ENCODE measurements around the gene AK5.

The AK5 gene

DNA sequence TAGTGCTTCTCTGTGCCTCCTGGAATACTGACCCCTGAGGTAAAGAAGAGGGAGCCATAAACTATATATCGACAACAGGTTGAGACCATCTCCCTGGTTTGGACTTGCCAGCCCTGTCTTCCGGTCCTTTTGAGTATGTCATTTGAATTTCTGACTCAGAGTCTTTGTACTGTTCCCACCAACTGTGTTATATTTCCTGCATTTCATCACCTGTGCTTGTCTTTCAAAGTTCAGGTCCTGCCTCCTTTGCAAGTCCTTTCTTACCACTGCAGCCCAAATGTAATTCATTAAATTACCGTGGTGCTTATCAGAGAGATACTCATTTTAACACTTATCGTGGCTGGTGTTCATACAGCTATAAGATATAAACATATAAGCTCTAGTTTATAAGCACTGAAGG lies 10.7 kb downstream of the AK5 start:
- peaks cover 3% of the 10 kb centered on the region; the same call in 1 of the 2 replicates for H3K27me3 ChIP-seq (ENCODE audit: low read depth, low read length)

DNA sequence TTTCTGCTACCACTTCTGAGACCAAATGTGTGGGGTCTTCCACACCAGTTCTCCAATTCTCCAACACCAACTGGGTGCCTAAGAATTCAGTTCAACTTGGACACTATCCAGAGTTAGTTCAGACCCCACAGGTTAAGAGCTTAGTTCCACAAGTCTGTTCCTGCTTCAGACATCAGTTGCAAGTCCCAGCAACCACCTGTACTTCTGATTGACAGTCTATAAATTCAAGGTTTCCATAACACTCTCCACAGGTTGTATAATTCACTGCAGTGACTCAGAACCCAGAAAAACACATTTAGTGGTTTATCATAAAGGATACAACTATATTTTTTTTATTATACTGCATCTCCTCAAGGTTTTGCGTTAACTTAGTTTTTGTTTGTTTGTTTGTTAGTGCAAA lies 18.7 kb downstream of the AK5 start:
- H3K36me3 ChIP-seq (replicated peaks; ENCODE audit: low read depth, low read length), result no peaks in the 10 kb centered on the region
- no peak overlapping the region for H3K4me2 ChIP-seq (ENCODE audit: low read length)
- TF ChIP-seq, protein P1, sequence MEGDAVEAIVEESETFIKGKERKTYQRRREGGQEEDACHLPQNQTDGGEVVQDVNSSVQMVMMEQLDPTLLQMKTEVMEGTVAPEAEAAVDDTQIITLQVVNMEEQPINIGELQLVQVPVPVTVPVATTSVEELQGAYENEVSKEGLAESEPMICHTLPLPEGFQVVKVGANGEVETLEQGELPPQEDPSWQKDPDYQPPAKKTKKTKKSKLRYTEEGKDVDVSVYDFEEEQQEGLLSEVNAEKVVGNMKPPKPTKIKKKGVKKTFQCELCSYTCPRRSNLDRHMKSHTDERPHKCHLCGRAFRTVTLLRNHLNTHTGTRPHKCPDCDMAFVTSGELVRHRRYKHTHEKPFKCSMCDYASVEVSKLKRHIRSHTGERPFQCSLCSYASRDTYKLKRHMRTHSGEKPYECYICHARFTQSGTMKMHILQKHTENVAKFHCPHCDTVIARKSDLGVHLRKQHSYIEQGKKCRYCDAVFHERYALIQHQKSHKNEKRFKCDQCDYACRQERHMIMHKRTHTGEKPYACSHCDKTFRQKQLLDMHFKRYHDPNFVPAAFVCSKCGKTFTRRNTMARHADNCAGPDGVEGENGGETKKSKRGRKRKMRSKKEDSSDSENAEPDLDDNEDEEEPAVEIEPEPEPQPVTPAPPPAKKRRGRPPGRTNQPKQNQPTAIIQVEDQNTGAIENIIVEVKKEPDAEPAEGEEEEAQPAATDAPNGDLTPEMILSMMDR (IDR thresholded peaks at IDR 0.05; ENCODE audit: low read depth, low read length), result no peak
- no peak for TF ChIP-seq EZH2phosphoT487 (IDR thresholded peaks at IDR 0.05; ENCODE audit: low read depth)
- H3K27ac ChIP-seq (ENCODE audit: low read length), result no peak overlapping the region
- H2AFZ ChIP-seq (ENCODE audit: low read depth, low read length), result no peak overlapping the region
- H3K4me3 ChIP-seq (ENCODE audit: low read length), result no peak overlapping the region
- no peaks in the 10 kb centered on the region for H3K79me2 ChIP-seq (ENCODE audit: low read length)
- H4K20me1 ChIP-seq (ENCODE audit: insufficient read depth, low read length), result no peaks in the 10 kb centered on the region
- H3K9me3 ChIP-seq (ENCODE audit: insufficient read depth, low read length), result no peaks in the 10 kb centered on the region
- no peak overlapping the region for H3K9ac ChIP-seq (ENCODE audit: low read length)
- no peaks in the 10 kb centered on the region for H3K4me1 ChIP-seq (ENCODE audit: low read length)
- H3K27me3 ChIP-seq (ENCODE audit: low read depth, low read length), result no peaks in the 10 kb centered on the region

More for the DNA sequence above, 10.7 kb downstream of the AK5 start:
- Histone ChIP-seq H3K79me2 (ENCODE audit: low read length) (no peaks in the 10 kb centered on the region), H3K4me2 (ENCODE audit: low read length) (no peak overlapping the region), H3K9me3 (ENCODE audit: insufficient read depth, low read length) (no peaks in the 10 kb centered on the region), H3K27ac (ENCODE audit: low read length) (no peak overlapping the region), H3K9ac (ENCODE audit: low read length) (no peak overlapping the region), H2AFZ (ENCODE audit: low read depth, low read length) (no peak overlapping the region), H4K20me1 (ENCODE audit: insufficient read depth, low read length) (no peaks in the 10 kb centered on the region), H3K36me3 (replicated peaks; ENCODE audit: low read depth, low read length) (no peaks in the 10 kb centered on the region), H3K4me1 (ENCODE audit: low read length) (no peaks in the 10 kb centered on the region), H3K4me3 (ENCODE audit: low read length) (no peak overlapping the region)
- TF ChIP-seq, protein P1 (IDR thresholded peaks at IDR 0.05; ENCODE audit: low read depth, low read length), result no peak
- no peak for TF ChIP-seq EZH2phosphoT487 (IDR thresholded peaks at IDR 0.05; ENCODE audit: low read depth)

DNA sequence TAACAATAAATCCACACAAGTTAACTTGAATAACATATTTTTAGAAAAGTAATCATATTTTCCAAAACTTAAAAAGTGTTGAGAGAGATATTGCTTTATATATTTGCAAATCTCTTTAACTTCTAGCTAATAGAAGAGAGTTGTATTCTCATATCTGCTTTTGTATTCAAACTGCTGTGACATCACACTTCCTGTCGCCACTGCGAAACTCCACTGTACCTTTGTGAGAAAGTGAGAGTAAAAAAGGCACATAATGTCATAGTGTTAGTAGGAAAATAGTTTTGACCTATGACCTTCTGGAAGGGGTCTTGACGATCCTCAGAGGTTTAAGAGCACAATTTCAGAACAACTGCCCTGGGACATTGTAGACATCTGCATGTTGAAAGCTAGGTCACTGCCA lies 21.6 kb downstream of the AK5 start:
- Histone ChIP-seq H3K27me3 (ENCODE audit: low read depth, low read length) (no peaks in the 10 kb centered on the region), H3K9ac (ENCODE audit: low read length) (no peak overlapping the region), H4K20me1 (ENCODE audit: insufficient read depth, low read length) (no peaks in the 10 kb centered on the region), H2AFZ (ENCODE audit: low read depth, low read length) (no peak overlapping the region), H3K36me3 (replicated peaks; ENCODE audit: low read depth, low read length) (no peaks in the 10 kb centered on the region), H3K4me3 (ENCODE audit: low read length) (no peak overlapping the region), H3K4me2 (ENCODE audit: low read length) (no peak overlapping the region), H3K79me2 (ENCODE audit: low read length) (no peaks in the 10 kb centered on the region), H3K27ac (ENCODE audit: low read length) (no peak overlapping the region), H3K9me3 (ENCODE audit: insufficient read depth, low read length) (no peaks in the 10 kb centered on the region), H3K4me1 (ENCODE audit: low read length) (no peaks in the 10 kb centered on the region)
- TF ChIP-seq EZH2phosphoT487 (IDR thresholded peaks at IDR 0.05; ENCODE audit: low read depth), result no peak
- TF ChIP-seq, protein P1 (IDR thresholded peaks at IDR 0.05; ENCODE audit: low read depth, low read length), result no peak

DNA sequence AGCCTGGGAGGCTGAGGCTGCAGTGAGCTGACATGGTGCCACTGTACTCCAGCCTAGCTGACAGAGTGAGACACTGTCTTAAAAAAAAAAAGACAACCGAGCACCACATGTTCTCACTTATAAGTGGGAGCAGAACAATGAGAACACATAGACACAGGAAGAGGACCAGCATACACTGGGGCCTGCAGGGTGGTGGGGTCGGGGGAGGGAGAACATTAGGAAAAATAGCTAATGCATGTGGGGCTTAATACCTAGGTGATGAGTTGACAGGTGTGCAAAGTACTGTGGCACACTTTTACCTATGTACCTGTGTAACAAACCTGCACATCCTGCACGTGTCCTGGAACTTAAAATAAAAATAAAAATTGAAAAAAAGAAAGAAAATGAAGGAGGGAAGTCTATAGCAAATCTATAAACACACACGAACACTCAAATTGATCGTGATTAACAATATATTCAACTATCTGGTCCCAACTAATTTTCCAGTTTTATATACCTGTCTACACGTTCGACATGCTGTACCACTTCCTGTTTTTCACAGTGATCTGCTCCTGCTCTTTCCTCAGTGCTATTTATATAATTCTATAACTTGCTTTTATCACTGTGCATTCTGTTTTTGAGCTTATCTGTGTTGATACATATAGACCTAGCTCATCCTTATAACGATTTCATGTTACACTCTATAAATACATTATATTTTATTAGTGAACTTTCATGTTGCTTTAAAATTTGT lies 27.2 kb downstream of the AK5 start:
- H3K36me3 ChIP-seq (replicated peaks; ENCODE audit: low read depth, low read length), result no peaks in the 10 kb centered on the region
- no peak overlapping the region for H3K4me3 ChIP-seq (ENCODE audit: low read length)
- no peak overlapping the region for H2AFZ ChIP-seq (ENCODE audit: low read depth, low read length)
- H3K79me2 ChIP-seq (ENCODE audit: low read length), result no peaks in the 10 kb centered on the region
- no peak overlapping the region for H3K9ac ChIP-seq (ENCODE audit: low read length)
- no peaks in the 10 kb centered on the region for H4K20me1 ChIP-seq (ENCODE audit: insufficient read depth, low read length)
- H3K9me3 ChIP-seq (ENCODE audit: insufficient read depth, low read length), result no peaks in the 10 kb centered on the region
- H3K27me3 ChIP-seq (ENCODE audit: low read depth, low read length), result no peaks in the 10 kb centered on the region
- H3K4me2 ChIP-seq (ENCODE audit: low read length), result no peak overlapping the region
- no peak overlapping the region for H3K27ac ChIP-seq (ENCODE audit: low read length)
- H3K4me1 ChIP-seq (ENCODE audit: low read length), result no peaks in the 10 kb centered on the region
- TF ChIP-seq, protein P1 (IDR thresholded peaks at IDR 0.05; ENCODE audit: low read depth, low read length), result no peak
- no peak for TF ChIP-seq EZH2phosphoT487 (IDR thresholded peaks at IDR 0.05; ENCODE audit: low read depth)

All from OCI-LY3 (cell line).